IMR-90 (cell line): ENCODE measurements around the gene DLX3. TPM values are rescaled to one million over a fixed set of nuclear protein-coding genes. Genes with fewer than 3 reads are reported as not detected.

Experiments
- ATAC-seq: fragments of 200-7000 bp; cut with Tn5 transposase; 2 replicates; pipeline ENCODE4 v1.9.1; 2020; ENCODE audit warnings: low read depth, mild to moderate bottlenecking, moderate library complexity
- BruUV-seq: library from RNA; stranded (reverse); fragments of 400-500 nt; replicated peaks from 2 replicates; lab custom pipeline; 2021; lab: Mats Ljungman, UMichigan
- CTCF ChIA-PET: fragments of 300-600 bp; formaldehyde crosslinking; extraction: SDS; loops from one replicate; lab custom pipeline; 2021; ENCODE audit warnings: antibody characterized with exemption; lab: Yijun Ruan, JAX
- POLR2A ChIA-PET: fragments of 300-600 bp; sonication (Branson Sonifier 250); formaldehyde crosslinking; loops from one replicate; lab custom pipeline; 2022; ENCODE audit warnings: antibody characterized with exemption; ENCODE audit not compliant: unreplicated experiment; lab: Charles Lee
- DNase-seq: peaks from one replicate; pipeline ENCODE4 v3.0.0; 2013
- H2AFZ ChIP-seq: replicated peaks from 2 replicates; pipeline ENCODE3; 2013; ENCODE audit warnings: low read length, mild to moderate bottlenecking; ENCODE audit not compliant: poor library complexity
- H2AK5ac ChIP-seq: 2 replicates; pipeline ENCODE4 v1.6.1; 2013; ENCODE audit warnings: low read depth, low read length, inconsistent platforms
- H2AK9ac ChIP-seq: replicated peaks from 2 replicates; pipeline ENCODE3; 2013; ENCODE audit warnings: mild to moderate bottlenecking, low read depth, low read length, moderate library complexity; ENCODE audit not compliant: poor library complexity
- H2BK120ac ChIP-seq: 2 replicates; pipeline ENCODE4 v1.6.1; 2013; ENCODE audit warnings: low read depth, low read length, inconsistent platforms
- H2BK15ac ChIP-seq: 3 replicates; pipeline ENCODE4 v1.6.1; 2013; ENCODE audit warnings: low read depth, low read length, inconsistent platforms
- H2BK20ac ChIP-seq: 2 replicates; pipeline ENCODE4 v1.6.1; 2013; ENCODE audit warnings: low read depth, mild to moderate bottlenecking, inconsistent platforms, low read length, moderate library complexity
- H2BK5ac ChIP-seq: 2 replicates; pipeline ENCODE4 v1.6.1; 2013; ENCODE audit warnings: mild to moderate bottlenecking, low read depth, low read length, inconsistent platforms; ENCODE audit not compliant: poor library complexity, severe bottlenecking
- H3K14ac ChIP-seq: replicated peaks from 2 replicates; pipeline ENCODE4 v1.6.1; 2013; ENCODE audit warnings: low read depth, low read length, inconsistent platforms
- H3K18ac ChIP-seq: 2 replicates; pipeline ENCODE4 v1.6.1; 2013; ENCODE audit warnings: low read depth, low read length, control low read depth
- H3K23ac ChIP-seq: 2 replicates; pipeline ENCODE4 v1.6.1; 2013; ENCODE audit warnings: low read depth, low read length, inconsistent platforms
- H3K27ac ChIP-seq: 2 replicates; pipeline ENCODE4 v1.5.1; 2013; ENCODE audit warnings: mild to moderate bottlenecking, control low read depth, low read length; ENCODE audit not compliant: insufficient read depth
- H3K27me3 ChIP-seq: 2 replicates; pipeline ENCODE4 v1.6.1; 2013; ENCODE audit warnings: low read length; ENCODE audit not compliant: control insufficient read depth, insufficient read depth
- H3K36me3 ChIP-seq: 2 replicates; pipeline ENCODE4 v1.6.1; 2013; ENCODE audit warnings: low read length, mixed read lengths; ENCODE audit not compliant: control insufficient read depth, insufficient read depth
- H3K4ac ChIP-seq: 2 replicates; pipeline ENCODE4 v1.6.1; 2013; ENCODE audit warnings: low read depth, low read length, inconsistent platforms
- H3K4me1 ChIP-seq: 2 replicates; pipeline ENCODE4 v1.6.1; 2013; ENCODE audit warnings: low read length, mixed read lengths; ENCODE audit not compliant: control insufficient read depth, insufficient read depth
- H3K4me2 ChIP-seq: 2 replicates; pipeline ENCODE4 v1.6.1; 2013; ENCODE audit warnings: low read depth, mild to moderate bottlenecking, control low read depth, low read length, moderate library complexity
- H3K4me3 ChIP-seq: 2 replicates; pipeline ENCODE4 v1.5.1; 2013; ENCODE audit warnings: low read depth, mild to moderate bottlenecking, control low read depth, low read length, moderate library complexity; ENCODE audit not compliant: insufficient read depth
- H3K56ac ChIP-seq: 2 replicates; pipeline ENCODE4 v1.6.1; 2013; ENCODE audit warnings: low read length, inconsistent platforms; ENCODE audit not compliant: insufficient read depth; ENCODE audit errors: extremely low read depth
- H3K79me1 ChIP-seq, 2 experiments: 2 replicates each; pipeline ENCODE4 v1.6.1; 2013; ENCODE audit warnings: low read length in 2 of 2, inconsistent platforms in 1 of 2, low read depth in 1 of 2
- H3K9ac ChIP-seq: 2 replicates; pipeline ENCODE4 v1.6.1; 2013; ENCODE audit warnings: low read depth, low read length, control low read depth
- H3K9me1 ChIP-seq: 2 replicates; pipeline ENCODE4 v1.6.1; 2013; ENCODE audit warnings: low read length, inconsistent platforms; ENCODE audit not compliant: insufficient read depth
- H3K9me3 ChIP-seq: 2 replicates; pipeline ENCODE4 v1.6.1; 2013; ENCODE audit warnings: low read length; ENCODE audit not compliant: control insufficient read depth, insufficient read depth
- H4K20me1 ChIP-seq: 2 replicates; pipeline ENCODE4 v1.6.1; 2013; ENCODE audit warnings: low read length, inconsistent platforms; ENCODE audit not compliant: insufficient read depth
- H4K5ac ChIP-seq: 2 replicates; pipeline ENCODE4 v1.6.1; 2013; ENCODE audit warnings: mild to moderate bottlenecking, low read depth, low read length, control low read depth
- H4K8ac ChIP-seq, 2 experiments: 2 replicates each; pipeline ENCODE4 v1.6.1; 2013; ENCODE audit warnings: low read depth in 2 of 2, low read length in 2 of 2, control low read depth in 1 of 2, inconsistent platforms in 1 of 2
- H4K91ac ChIP-seq: 2 replicates; pipeline ENCODE4 v1.6.1; 2013; ENCODE audit warnings: low read depth, low read length, inconsistent platforms; ENCODE audit not compliant: insufficient read depth
- MXI1 ChIP-seq: IDR thresholded peaks from 2 replicates; pipeline ENCODE4 v1.6.1; 2012; ENCODE audit warnings: low read depth, mild to moderate bottlenecking, low read length, moderate library complexity, borderline replicate concordance
- RFX5 ChIP-seq: IDR thresholded peaks from 2 replicates; pipeline ENCODE4 v1.8.0; 2012; ENCODE audit warnings: low read depth, mild to moderate bottlenecking, low read length, moderate library complexity
- SMC3 ChIP-seq: fragments of 150-350 bp; IDR thresholded peaks from 2 replicates; pipeline ENCODE4 v1.6.1; 2016; ENCODE audit warnings: low read depth, mild to moderate bottlenecking, antibody characterized with exemption, low read length, moderate library complexity
- USF2 ChIP-seq: fragments of 150-350 bp; IDR thresholded peaks from 2 replicates; pipeline ENCODE4 v1.6.1; 2017; ENCODE audit warnings: mild to moderate bottlenecking, antibody characterized with exemption, low read length, low read depth
- WGBS, 2 experiments: methylation state at CpG; one replicate each; pipeline versions ENCODE4 v1.1.5 to v1.1.7; 2013; ENCODE audit warnings: missing lambda C conversion rate in 2 of 2; ENCODE audit not compliant: insufficient read length in 1 of 2; ENCODE audit errors: extremely low coverage in 2 of 2; 5-methylcytosine and 5-hydroxymethylcytosine counted together
- dilution Hi-C: fragments of 300-500 bp; cut with HindIII; formaldehyde crosslinking; loops from one replicate; pipeline ENCODE4 v1.14.3; 2018; ENCODE audit warnings: low sequenced_read_pairs; ENCODE audit not compliant: unreplicated experiment
- in situ Hi-C: fragments of 300-500 bp; cut with MboI; formaldehyde crosslinking; loops from 3 replicates; pipeline ENCODE4 v1.14.3; 2019; ENCODE audit warnings: low sequenced_read_pairs, inconsistent platforms, mixed read lengths
- intact Hi-C: fragments of 100-400 bp; cut with micrococcal nuclease; formaldehyde crosslinking; loops from 2 replicates; pipeline ENCODE4 v1.10.0; 2022
- polyA plus RNA-seq, 3 experiments: library from polyadenylated mRNA; depleted of rRNA; stranded (reverse); fragments of >200 nt; gene quantifications; 2 replicates each; pipeline ENCODE4 v1.2.3, GENCODE V29; 2012; ENCODE audit warnings: low replicate concordance in 1 of 3
- total RNA-seq: library from RNA; depleted of rRNA; stranded (reverse); fragments of >200 nt; gene quantifications from 2 replicates; pipeline ENCODE4 v1.2.3, GENCODE V29; 2012

DLX3 gene
- total and polyA plus RNA-seq, 2 of the 4 experiments (the other 2 are of a cell fraction): not detected

- CTCF ChIA-PET: interaction anchor here (1.2 to 1.4 kb wide), 2 partner anchors 65 to 72 kb away, joined by 3 to 4 read pairs; no protein-coding TSS in a partner anchor
- POLR2A ChIA-PET: no interaction called here
- peak overlapping the region; percentile 17 to 48; a peak in 2 of 4 replicates for H4K8ac ChIP-seq
- 20% methylated on average over 3 of the region's 6 CpGs; no CpG with 5 or more reads in 1 of the 2 experiments for WGBS, 2 experiments
- peak overlapping the region; percentile 59 for H2BK5ac ChIP-seq
- no peak overlapping the region for H3K9ac ChIP-seq
- dilution Hi-C loops: no loop called here
- no peak overlapping the region for H2BK20ac ChIP-seq
- H2AK5ac ChIP-seq: peak overlapping the region; percentile 44; the same call in 1 of the 2 replicates
- 0 out of 2 replicates have a peak overlapping the region, but pooled peaks have one; percentile 23 for H3K18ac ChIP-seq
- H3K23ac ChIP-seq: no peak overlapping the region
- peaks cover 10% of the 10 kb centered on the region for H3K4me1 ChIP-seq
- no peak overlapping the region for H2BK120ac ChIP-seq
- H3K4me2 ChIP-seq: no peak overlapping the region
- no peak overlapping the region for H3K56ac ChIP-seq
- intact Hi-C loops: no loop called here
- H3K4ac ChIP-seq: peak overlapping the region; percentile 54; the same call in 1 of the 2 replicates
- H3K9me1 ChIP-seq: peaks cover 6% of the 10 kb centered on the region
- TF ChIP-seq RFX5 (no peak), USF2 (0 out of 2 replicates have a peak, but pooled peaks have one; percentile 28), SMC3 (no peak), MXI1 (no peak)
- H3K9me3 ChIP-seq: no peaks in the 10 kb centered on the region
- no peak overlapping the region; the same call in 1 of the 2 replicates for H4K5ac ChIP-seq
- peak overlapping the region; percentile 65 for H3K14ac ChIP-seq
- in situ Hi-C loops: no loop called here
- BruUV-seq: no TSS peak
- H2AK9ac ChIP-seq: peak overlapping the region; percentile 62
- H3K36me3 ChIP-seq: no peaks in the 10 kb centered on the region
- DNase-seq: peak; percentile 25
- H3K79me1 ChIP-seq: no peaks in the 10 kb centered on the region
- no peak overlapping the region for H2BK15ac ChIP-seq
- H3K27me3 ChIP-seq: no peaks in the 10 kb centered on the region
- no peaks in the 10 kb centered on the region; the same call in 1 of the 2 replicates for H4K20me1 ChIP-seq
- H3K27ac ChIP-seq: peak overlapping the region; percentile 55; the same call in 1 of the 2 replicates
- H4K91ac ChIP-seq: no peak overlapping the region; the same call in 1 of the 2 replicates
- peak; percentile 3; the same call in 1 of the 2 replicates for ATAC-seq
- no peak overlapping the region for H3K4me3 ChIP-seq
- H2AFZ ChIP-seq: peak overlapping the region; percentile 71
Measured at GRCh38 chr17:50022463-50023130, 27.6 kb upstream of the DLX3 start.
